ENCODE data around the gene ETV3L. TPM values are rescaled to one million over a fixed set of nuclear protein-coding genes. Genes with fewer than 3 reads are reported as not detected.

The ETV3L gene
- total and polyA plus RNA-seq, 2 of the 8 experiments (the other 6 are each of a cell fraction or from before 2014, with no cell fraction given) = 0.17 to 0.26 TPM

DNA sequence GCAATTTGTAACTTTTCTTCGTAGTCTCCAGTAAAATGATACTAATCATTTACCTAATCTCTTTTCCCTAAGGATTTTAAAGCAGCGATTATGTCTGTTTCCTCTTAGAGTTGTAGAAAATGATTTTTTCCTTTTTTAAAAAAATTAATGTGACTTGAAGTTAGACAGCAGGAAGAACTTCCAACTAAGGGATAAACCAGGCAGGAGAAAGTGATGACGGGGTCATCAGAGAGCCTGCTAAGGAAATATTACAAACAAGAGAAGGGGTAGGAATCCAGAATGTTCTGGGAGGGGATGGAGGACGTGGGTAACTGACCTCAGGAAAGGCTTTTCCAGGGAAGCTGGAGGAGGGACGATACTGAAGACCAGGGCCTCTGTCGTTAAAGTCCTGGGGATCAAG lies 8.8 kb upstream of the ETV3L start (continued):
- peak; percentile 77 for TF ChIP-seq KDM1A (IDR thresholded peaks at IDR 0.05; ENCODE audit: borderline replicate concordance, low read length)
- TF ChIP-seq, protein P1, sequence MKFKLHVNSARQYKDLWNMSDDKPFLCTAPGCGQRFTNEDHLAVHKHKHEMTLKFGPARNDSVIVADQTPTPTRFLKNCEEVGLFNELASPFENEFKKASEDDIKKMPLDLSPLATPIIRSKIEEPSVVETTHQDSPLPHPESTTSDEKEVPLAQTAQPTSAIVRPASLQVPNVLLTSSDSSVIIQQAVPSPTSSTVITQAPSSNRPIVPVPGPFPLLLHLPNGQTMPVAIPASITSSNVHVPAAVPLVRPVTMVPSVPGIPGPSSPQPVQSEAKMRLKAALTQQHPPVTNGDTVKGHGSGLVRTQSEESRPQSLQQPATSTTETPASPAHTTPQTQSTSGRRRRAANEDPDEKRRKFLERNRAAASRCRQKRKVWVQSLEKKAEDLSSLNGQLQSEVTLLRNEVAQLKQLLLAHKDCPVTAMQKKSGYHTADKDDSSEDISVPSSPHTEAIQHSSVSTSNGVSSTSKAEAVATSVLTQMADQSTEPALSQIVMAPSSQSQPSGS (IDR thresholded peaks at IDR 0.05; ENCODE audit: low read length) = no peak
- TF ChIP-seq, protein P2, sequence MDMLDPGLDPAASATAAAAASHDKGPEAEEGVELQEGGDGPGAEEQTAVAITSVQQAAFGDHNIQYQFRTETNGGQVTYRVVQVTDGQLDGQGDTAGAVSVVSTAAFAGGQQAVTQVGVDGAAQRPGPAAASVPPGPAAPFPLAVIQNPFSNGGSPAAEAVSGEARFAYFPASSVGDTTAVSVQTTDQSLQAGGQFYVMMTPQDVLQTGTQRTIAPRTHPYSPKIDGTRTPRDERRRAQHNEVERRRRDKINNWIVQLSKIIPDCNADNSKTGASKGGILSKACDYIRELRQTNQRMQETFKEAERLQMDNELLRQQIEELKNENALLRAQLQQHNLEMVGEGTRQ (IDR thresholded peaks at IDR 0.05; ENCODE audit: low read length) = no peak
